NCI-H1048 (cell line): ENCODE measurements around the gene CEP112.

Source experiments
- DNase-seq: peaks from one replicate; lab custom pipeline; 2025; lab: John Stamatoyannopoulos, UW

Gene CEP112

DNA sequence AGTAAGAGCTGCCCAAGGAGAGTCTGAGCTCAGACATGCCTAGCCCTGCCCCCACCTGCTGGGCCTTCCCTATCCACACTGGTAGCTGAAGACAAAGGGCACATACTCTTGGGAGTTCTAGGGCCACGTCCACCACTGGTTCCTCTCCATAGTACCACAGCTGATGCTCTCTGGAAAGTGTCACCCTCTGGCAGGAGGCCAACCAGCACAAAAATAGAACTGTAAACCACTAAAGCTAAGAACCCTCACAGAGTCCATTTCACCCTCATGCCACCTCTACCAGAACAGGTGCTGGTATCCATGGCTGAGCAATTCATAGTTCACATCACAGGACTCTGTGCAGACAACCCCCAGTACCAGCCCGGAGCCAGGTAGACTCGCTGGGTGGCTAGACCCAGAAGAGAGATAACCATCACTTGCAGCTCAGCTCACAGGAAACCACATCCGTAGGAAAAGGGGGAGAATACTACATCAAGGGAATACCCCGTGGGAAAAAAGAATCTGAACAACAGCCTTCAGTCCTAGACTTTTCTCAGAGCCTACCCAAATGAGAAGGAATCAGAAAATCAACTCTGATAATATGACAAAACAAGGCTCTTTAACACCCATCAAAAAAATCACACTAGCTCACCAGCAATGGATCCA lies 115.3 kb downstream of the CEP112 start:
- no peak for DNase-seq

DNA sequence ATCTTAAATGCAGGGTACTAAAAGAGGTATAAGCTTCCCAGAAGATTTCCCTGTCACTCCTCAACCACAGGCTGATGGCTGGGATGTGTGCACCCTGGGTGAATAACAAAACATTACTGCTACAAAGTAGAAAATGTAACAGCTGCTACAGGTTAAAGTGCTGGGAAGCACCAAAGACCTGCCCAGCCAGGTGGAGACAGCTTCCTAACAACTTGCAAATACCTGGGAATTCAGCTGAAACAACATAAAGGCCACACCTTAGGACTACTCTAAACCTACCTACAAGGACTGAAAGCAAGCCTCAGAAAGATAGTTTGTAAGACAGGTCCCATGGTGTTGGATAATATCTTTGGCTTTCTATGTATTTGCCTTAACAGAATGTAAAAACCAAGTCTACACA lies 118.5 kb downstream of the CEP112 start:
- DNase-seq = no peak

DNA sequence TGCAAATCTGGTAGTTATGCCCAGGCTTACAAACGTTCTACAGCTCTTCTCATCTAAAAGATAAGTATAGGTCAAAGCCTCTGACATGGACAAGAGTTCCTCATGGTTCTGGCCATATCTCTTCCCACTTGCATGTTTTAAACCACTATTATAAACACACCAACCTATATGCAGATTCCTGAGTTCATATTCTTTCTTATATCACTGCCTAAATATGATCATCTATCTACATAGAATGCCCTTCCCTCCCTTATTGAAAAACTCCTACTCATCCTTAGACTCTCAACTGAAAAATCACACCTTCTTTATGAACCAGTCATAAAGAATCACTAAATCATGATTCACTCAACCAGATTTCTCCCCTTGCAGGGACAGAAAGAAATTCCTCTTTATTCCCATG lies 128.2 kb downstream of the CEP112 start:
- no peak for DNase-seq

DNA sequence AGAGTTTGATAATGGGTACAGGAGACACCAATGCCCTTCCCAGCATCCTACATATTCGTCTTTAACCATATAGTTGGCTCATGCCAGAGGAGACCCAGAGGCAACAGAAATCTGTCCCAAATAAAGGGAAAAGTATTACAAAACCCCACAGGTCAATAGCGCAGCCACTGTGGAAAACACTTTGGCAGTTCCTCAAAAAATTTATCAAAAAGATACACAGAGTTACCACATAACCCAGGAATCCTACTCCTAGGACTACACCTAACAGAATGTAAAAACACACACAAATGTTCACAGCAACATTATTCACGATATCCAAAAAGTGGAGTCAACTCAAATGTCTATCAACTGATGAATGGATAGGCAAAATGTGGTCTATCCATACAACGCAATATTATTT lies 135.8 kb downstream of the CEP112 start:
- no peak for DNase-seq

DNA sequence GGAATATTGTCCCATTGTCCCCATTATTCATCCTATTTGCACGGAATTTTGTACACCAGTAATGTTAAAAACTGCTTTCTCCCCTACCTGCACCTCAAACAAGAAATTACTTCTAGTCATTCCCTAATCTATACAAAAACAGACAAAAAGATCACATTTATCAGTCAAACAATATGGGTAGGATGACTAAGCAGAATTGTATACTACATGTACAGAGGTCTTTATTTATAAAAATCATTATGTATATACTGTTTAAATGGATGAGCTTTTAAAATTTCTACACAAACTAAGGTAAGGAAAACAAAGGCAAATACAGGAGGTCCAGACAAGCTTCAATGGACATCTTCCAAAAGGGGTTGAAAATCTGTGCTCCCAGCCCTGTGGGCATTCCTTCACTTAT lies 137.7 kb downstream of the CEP112 start:
- DNase-seq = no peak

DNA sequence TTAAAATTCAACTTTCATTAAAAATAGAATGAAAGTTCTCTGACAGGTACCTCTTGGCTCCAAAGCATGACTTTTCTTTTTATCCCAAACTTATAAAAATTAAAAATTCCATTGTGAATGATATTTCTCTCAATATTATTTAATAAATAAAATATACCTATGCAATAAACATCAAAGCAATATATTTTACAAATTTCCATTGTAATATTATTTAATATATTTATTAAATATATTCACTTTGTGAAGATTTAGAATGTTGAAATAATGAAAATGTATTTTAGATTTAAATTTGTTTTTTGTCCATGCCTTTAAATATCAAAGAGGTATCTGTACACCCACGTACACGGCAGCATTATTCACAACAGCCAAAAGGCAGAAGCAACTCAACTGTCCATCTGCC lies 147.8 kb downstream of the CEP112 start:
- DNase-seq = no peak

DNA sequence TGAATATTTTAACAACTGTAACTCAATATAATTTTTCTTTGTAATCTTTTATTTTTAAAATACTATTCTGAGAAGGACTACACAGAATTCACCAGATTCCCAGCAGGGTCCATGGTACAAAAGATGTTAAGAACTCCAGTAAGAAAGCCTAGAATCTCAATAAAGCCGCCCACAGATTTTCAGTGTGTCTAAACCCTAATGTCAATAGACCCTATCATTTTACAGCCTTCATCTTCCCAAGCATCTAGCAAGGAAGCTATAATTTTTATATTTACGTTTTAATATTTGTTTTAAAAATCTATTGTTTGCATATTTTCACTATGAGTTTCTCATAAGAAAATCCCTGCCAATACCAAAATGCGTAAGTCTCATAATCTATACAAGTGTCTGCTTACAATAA lies 148.5 kb downstream of the CEP112 start:
- no peak for DNase-seq

DNA sequence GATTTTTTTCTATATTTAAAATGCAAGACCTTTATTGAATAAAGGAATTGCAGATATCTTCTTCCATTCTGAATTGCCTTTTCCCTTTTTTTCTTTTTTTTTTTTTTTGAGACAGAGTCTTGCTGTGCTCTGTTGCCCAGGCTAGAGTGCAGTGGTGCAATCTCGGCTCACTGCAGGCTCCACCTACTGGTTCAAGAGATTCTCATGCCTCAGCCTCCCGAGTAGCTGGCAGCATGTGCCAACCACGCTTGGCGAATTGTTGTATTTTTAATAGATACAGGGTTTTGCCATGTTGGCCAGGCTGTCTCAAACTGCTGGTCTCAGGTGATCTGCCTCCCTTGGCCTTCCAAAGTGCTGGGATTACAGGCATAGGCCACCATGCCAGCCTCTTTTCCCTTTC lies 151.5 kb downstream of the CEP112 start:
- DNase-seq = no peak

DNA sequence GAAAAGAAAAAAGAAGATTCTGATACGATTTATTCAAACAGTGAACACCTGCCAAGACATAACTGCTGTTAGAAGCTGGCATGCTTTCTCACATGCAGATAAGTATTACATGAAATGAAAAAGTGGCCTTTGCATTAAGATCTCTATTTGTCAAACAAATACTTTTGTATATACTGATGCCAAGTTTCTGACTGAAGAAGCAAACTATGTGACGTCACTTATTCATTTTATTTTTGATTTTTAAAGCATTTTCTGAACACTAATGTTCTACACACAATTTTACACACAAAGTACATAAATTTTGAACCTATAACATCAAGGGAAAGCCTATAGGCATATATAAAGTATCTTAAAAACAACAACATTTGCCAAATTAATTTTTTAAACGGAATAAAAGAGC lies 153.8 kb downstream of the CEP112 start:
- no peak for DNase-seq

DNA sequence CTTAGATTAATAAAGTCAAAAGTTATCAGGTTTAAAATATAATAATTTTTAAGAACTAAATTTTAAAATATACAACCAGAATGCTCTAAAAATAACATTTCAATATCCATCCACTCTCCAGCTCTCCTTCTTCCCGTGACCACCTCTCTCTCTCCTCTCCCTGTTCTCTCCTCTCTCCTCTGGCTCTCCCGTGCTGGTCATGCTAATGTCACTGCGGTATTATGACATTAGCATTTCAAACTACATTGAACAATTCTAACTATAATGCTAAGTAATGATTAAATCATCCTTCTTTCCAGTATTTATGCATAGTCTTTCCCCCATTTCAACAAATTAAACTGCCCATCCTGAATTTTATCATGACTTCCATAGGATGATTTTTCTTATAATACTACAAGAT lies 154.7 kb downstream of the CEP112 start:
- no peak for DNase-seq

DNA sequence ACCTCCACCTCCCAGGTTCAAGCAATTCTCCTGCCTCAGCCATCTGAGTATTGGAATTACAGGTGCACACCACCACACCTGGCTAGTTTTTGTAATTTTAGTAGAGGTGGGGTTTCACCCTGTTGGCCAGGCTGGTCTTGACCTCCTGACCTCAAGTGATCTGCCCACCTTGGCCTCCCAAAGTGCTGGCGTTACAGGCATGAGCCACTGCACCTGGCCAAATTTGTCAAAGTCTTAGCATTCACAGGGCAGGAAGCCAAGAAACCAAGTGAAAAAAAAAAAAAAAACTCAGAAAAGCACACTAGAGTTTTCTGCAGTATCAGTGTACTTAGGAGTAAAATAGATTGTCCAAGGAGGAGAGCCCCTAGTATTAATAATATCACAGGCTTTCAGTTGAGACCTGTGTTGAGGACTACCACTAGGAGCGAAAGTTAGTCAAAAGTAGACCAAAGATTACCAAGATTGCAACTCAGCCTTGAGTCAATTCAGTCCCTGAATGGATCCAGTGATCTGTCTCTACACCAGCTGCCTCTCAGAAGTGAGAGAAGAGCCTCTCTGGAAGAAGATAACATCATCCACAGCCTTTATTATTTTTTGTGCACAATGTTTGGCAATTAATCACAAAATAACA lies 159.7 kb downstream of the CEP112 start:
- DNase-seq = no peak

DNA sequence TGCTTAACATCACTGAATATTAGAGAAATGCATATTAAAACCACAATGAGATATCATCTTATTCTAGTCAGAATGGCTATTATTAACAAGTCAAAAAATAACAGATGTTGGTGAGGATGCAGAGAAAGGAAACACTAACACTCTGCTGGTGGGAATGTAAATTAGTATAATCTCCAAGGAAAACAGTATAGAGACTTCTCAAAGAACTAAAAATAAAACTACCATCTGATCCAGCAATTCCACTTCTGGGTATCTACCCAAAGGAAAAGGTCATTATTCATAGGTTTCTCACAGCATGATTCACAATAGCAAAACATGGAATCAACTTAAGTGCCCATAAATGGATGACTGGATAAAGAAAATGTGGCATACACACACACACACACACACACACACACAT lies 166.4 kb downstream of the CEP112 start:
- no peak for DNase-seq

DNA sequence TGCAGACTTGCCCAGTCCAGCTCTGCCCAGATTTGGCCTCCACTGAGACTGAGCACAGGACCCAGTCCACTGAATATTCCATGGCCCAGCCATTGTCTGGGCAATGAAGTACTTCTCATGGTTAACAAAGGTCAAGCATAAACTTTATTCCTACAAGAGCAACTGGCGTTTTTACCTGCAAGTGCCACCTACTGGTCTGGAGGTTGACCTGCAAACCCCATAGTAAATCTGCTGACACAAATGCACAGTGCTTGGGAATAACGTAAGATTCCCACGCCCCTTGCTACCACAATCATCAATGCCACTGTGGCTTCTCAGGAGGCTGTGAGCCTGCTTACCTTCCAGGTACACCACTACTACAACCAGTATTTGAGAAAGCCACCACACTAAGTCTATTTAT lies 170.2 kb downstream of the CEP112 start:
- no peak for DNase-seq

DNA sequence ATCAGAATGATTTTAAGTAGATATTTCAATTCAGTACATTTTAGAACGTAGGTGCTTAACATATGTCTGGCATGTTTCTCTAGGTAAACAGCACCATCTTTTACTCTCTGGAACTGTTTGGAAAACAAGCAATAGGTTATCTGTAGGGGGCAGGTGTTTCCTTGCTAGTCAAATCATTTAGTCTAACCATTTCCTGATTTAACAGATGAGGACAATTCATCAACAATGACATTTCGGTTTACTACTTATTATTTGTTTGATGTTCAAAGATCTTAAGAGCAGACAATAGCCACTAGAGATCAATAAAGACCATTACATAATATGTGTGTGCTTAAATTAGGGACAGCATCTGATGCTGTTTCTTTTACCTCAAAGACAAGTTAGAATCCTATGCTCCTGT lies 173.1 kb downstream of the CEP112 start:
- DNase-seq = no peak

DNA sequence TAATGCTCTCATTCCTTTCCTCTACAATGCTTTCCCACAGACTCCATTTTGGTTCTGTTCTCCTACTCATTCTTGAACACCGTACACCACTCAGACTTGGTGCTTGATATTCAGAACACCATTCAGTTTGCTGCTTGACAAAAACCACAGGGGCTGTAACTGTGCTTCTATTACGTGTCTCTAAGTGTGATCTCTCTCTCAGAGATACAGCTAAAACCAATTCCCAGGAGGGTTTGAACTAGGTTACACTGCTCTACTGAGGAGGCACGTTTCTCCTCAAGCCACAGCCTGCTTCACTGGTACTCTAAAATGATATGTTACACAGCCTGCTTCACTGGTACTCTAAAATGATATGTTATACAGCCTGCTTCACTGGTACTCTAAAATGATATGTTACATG lies 175.7 kb downstream of the CEP112 start:
- DNase-seq = no peak

DNA sequence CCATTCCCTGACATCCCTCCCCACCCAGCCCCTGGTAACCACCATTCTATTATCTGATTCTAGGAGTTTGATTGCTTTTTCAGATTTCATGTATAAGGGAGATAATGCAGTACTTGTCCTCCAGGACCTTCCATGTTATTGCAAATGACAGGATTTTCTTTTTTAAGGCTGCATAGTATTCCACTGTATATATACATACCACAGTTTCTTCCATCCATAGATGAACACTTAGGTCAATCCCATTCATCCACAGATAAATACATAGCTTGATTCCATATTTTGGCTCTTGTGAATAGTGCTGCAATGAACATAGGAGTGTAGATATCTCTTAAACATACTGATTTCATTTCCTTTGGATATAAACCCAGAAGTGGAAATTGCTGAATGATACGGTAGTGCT lies 183.3 kb downstream of the CEP112 start:
- DNase-seq = no peak

DNA sequence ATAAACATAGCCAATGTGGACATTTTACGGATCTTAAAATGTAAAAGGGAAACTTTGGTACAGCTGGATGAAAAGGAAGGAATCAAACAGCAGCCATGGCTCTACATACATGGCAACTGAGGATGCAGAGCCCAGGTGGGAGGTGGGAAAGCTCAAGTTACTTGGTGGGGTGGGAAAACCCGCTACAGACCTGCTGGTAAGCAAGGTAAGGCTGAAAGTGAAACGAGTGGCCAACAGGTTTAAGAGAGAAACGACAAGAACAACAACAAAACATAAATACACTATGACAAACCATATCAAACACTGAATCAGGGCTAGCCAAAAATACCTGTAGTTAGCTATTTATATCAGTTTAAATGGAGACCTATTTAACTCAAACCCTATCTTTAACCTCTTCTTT lies 185.3 kb downstream of the CEP112 start:
- DNase-seq = no peak

DNA sequence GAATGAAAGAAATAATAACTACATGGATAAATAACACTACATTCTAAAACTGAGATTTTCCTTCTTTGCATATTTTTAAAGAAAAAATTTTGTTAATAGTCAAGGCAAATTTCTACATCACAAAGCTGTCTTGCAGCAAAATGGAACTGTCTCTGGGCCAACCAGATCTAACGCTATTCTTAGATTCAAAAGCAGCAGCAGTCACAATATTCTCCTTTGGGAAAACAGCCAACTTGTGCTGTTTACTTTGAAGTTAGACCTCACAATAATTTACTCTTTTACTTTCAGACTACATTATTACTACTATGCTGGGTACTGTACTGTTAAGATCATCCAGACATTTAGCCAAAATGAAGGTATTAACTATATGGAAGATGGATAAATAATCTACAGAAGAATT lies 189.1 kb downstream of the CEP112 start:
- DNase-seq = no peak

DNA sequence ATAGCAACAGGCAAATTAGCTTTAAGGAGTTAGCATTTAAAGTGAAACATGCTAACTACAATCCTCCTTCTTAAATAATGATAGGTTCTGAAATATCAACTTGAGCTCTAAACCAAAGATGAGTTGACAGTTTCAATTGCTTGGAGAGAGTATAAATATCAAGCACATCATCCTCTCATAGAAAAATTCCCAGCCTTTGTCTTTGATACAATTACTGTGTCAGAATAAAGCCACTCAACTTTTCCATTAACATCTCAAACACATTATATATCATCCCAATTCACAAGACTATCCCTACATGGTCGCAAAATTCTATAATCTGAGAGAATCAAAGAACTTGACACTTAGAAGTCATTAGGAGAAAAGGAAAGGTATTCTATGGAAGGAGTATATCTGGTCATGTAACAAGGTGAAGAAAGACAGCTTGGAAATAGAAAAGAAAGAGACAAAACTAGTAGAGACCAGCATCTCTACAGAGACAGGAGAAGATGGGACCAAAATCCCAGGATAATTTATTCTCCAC lies 189.8 kb downstream of the CEP112 start:
- DNase-seq = no peak

DNA sequence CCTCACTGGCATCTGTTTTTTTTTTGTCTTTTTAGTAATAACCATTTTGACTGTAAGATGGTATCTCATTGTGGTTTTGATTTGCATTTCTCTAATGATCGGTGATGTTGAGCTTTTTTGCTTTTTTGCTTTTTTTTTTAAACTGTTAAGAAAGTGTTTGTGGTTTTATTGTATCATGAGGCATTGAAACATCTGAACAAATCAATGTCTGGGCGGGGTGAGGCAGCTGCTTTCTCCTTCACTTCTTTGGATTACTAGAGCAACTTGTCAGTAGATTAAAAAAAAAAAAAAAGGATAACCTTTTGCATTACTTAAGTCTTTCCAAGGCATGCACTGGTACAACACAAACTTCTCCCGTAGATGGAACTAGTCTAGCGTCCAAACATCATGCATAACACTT lies 191.7 kb downstream of the CEP112 start:
- no peak for DNase-seq

DNA sequence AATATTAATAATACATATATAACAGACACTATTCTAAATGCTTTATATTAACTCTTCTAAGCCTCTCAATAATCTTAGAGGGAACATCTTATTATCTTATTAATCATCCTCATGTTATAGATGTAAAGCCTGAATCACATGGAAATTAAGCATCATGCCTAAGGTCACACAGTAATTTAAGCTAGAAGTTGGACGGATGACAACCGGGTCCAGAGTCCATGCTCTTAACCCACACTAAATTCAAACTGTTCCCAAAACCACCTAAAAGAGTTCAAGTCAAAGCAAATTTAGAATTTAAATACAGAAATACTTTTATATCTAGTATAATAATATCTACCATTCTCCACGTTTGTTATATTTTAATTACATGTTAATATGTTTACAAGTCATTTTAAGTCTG lies 193.3 kb downstream of the CEP112 start:
- no peak for DNase-seq

DNA sequence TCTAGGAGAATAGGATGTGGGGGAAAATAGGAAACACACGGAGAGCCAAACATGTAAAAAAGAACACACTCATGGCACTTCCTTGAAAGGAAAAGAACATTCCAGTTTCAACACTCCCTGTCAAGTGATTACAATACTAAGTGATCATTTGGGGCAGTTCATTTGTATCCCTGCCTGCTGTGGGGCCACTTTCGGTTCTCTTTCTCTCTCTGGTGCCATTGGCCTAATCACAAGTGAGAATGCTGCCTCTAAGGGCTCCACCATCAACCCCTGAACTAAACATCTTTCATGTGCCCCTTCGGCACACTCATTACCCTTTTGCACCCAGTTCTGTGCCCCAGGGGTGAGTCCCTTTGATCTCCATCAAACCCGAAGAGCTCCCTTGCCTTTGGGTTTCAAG lies 197.3 kb downstream of the CEP112 start:
- DNase-seq = no peak

DNA sequence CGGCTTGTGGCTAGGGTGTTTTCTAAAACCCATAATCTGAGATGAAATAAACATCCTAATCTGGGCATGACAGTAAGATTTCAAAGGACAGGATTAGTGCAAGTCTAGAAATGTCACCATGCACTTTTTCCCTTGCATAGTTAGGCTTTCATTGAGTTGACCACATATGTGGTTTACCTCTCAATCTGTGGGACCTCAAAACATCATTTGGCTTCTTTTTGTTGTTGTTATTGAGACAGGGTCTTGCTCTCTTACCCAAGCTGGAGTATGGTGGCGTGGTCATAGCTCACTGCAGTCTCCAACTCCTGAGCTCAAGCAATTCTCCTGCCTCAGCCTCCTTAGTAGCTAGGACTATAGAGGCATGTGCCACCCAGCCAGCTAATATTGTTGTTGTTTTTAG lies 197.8 kb downstream of the CEP112 start:
- DNase-seq = no peak

DNA sequence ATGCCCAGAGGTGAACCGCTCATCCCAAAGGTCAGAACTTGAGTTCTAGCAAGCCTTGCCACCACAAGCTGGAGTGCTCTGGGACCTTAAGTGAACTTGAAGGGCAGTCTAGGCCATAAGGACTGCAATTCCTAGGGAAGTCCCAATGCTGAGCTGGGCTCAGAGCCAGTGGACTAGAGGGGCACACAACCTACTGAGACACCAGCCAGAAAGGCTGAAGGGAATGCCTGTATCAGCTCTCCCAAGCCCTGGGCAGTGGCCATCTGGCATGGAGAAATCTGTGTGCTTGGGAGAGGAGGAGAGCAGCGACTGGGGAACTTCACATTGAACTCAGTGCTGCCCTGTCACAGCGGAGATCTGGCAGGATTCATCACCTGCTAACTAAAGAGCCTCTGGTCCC lies 201.3 kb downstream of the CEP112 start:
- no peak for DNase-seq
